ENCODE results near the gene CNIH2. TPM values are rescaled to one million over a fixed set of nuclear protein-coding genes. Genes with fewer than 3 reads are reported as not detected.

The CNIH2 gene
- total RNA-seq, 3 donors from 2014 or later: 1.4 to 1.8 (median 1.7) TPM

GRCh38 chr11:66287211-66287888 lies 9.4 kb downstream of the CNIH2 start:
- no peak for ATAC-seq
- H3K36me3 Mint-ChIP-seq (ENCODE audit: insufficient read depth): peaks cover 2% of the 10 kb centered on the region
- peaks cover 31% of the 10 kb centered on the region for H3K4me1 Mint-ChIP-seq (ENCODE audit: low read depth)

GRCh38 chr11:66287889-66288670 lies 10.1 kb downstream of the CNIH2 start:
- H3K4me3 Mint-ChIP-seq: peak overlapping the region; percentile 94
- no peaks in the 10 kb centered on the region for H3K9me3 Mint-ChIP-seq
- ATAC-seq (no peak), DNase-seq (no peak)
- peaks cover 2% of the 10 kb centered on the region for H3K36me3 Mint-ChIP-seq (ENCODE audit: insufficient read depth)
- H3K27me3 Mint-ChIP-seq (ENCODE audit: low read depth): peaks cover 12% of the 10 kb centered on the region
- H3K4me1 Mint-ChIP-seq (ENCODE audit: low read depth): peaks cover 26% of the 10 kb centered on the region

More at GRCh38 chr11:66287211-66287888, 9.4 kb downstream of the CNIH2 start:
- peaks cover 5% of the 10 kb centered on the region for H3K27me3 Mint-ChIP-seq (ENCODE audit: low read depth)
- DNase-seq: no peak
- no peaks in the 10 kb centered on the region for H3K9me3 Mint-ChIP-seq
- H3K4me3 Mint-ChIP-seq: peak overlapping the region; percentile 94

- Mint-ChIP-seq H3K4me1 (ENCODE audit: low read depth) (peaks cover 24% of the 10 kb centered on the region), H3K4me3 (peak within 1 kb of the TSS; percentile 94), H3K9me3 (no peaks in the 10 kb centered on the region), H3K27me3 (ENCODE audit: low read depth) (peaks cover 17% of the 10 kb centered on the region), H3K36me3 (ENCODE audit: insufficient read depth) (peaks cover 2% of the 10 kb centered on the region)
- DNase-seq: peak; percentile 96
- peak; percentile 94 to 95 for ATAC-seq
These were observed 10.9 kb downstream of the CNIH2 start, which contains the start of gene YIF1A for GRCh38 chr11:66288671-66289547. Gene YIF1A, minus strand, starts transcription at chr11:66289143. Its CDS starts 158 bp downstream, at chr11:66288985.

- H3K27me3 Mint-ChIP-seq (ENCODE audit: low read depth): peaks cover 20% of the 10 kb centered on the region
- peak; percentile 70 to 73 for ATAC-seq
- no peaks in the 10 kb centered on the region for H3K9me3 Mint-ChIP-seq
- H3K4me1 Mint-ChIP-seq (ENCODE audit: low read depth): peaks cover 24% of the 10 kb centered on the region
- peaks cover 2% of the 10 kb centered on the region for H3K36me3 Mint-ChIP-seq (ENCODE audit: insufficient read depth)
- DNase-seq: peak; percentile 71
- peak overlapping the region; percentile 94 for H3K4me3 Mint-ChIP-seq
These were observed 11.8 kb downstream of the CNIH2 start for GRCh38 chr11:66289548-66290329.

GRCh38 chr11:66290330-66290621 lies 12.3 kb downstream of the CNIH2 start:
- no peaks in the 10 kb centered on the region for H3K9me3 Mint-ChIP-seq
- peaks cover 2% of the 10 kb centered on the region for H3K36me3 Mint-ChIP-seq (ENCODE audit: insufficient read depth)
- DNase-seq (no peak), ATAC-seq (no peak)
- H3K4me1 Mint-ChIP-seq (ENCODE audit: low read depth): peaks cover 24% of the 10 kb centered on the region
- peaks cover 20% of the 10 kb centered on the region for H3K27me3 Mint-ChIP-seq (ENCODE audit: low read depth)
- peak overlapping the region; percentile 94 for H3K4me3 Mint-ChIP-seq

- Mint-ChIP-seq H3K27me3 (ENCODE audit: low read depth) (peaks cover 20% of the 10 kb centered on the region), H3K4me1 (ENCODE audit: low read depth) (peaks cover 24% of the 10 kb centered on the region), H3K4me3 (peak overlapping the region; percentile 94), H3K36me3 (ENCODE audit: insufficient read depth) (no peaks in the 10 kb centered on the region), H3K9me3 (no peaks in the 10 kb centered on the region)
- DNase-seq (no peak), ATAC-seq (no peak)
These were observed 13.3 kb downstream of the CNIH2 start for GRCh38 chr11:66291303-66291705.

- Mint-ChIP-seq H3K36me3 (ENCODE audit: insufficient read depth) (no peaks in the 10 kb centered on the region), H3K4me3 (peak within 1 kb of the TSS; percentile 94), H3K9me3 (no peaks in the 10 kb centered on the region), H3K27me3 (ENCODE audit: low read depth) (peaks cover 20% of the 10 kb centered on the region), H3K4me1 (ENCODE audit: low read depth) (peaks cover 24% of the 10 kb centered on the region)
- ATAC-seq (no peak), DNase-seq (no peak)
These were observed 13.9 kb downstream of the CNIH2 start, which contains the start of gene TMEM151A for GRCh38 chr11:66291706-66292542. Gene TMEM151A, plus strand, starts transcription at chr11:66291894. Its CDS starts 120 bp downstream, at chr11:66292014.

GRCh38 chr11:66292543-66293332 lies 14.8 kb downstream of the CNIH2 start:
- no peak for DNase-seq
- H3K4me1 Mint-ChIP-seq (ENCODE audit: low read depth): peaks cover 23% of the 10 kb centered on the region
- no peak for ATAC-seq

GRCh38 chr11:66293352-66293751 lies 15.4 kb downstream of the CNIH2 start:
- Mint-ChIP-seq H3K36me3 (ENCODE audit: insufficient read depth) (no peaks in the 10 kb centered on the region), H3K4me3 (no peak overlapping the region), H3K4me1 (ENCODE audit: low read depth) (peaks cover 23% of the 10 kb centered on the region), H3K9me3 (no peaks in the 10 kb centered on the region), H3K27me3 (ENCODE audit: low read depth) (peaks cover 20% of the 10 kb centered on the region)
- ATAC-seq (no peak), DNase-seq (no peak)

More at GRCh38 chr11:66292543-66293332, 14.8 kb downstream of the CNIH2 start:
- peaks cover 20% of the 10 kb centered on the region for H3K27me3 Mint-ChIP-seq (ENCODE audit: low read depth)
- H3K36me3 Mint-ChIP-seq (ENCODE audit: insufficient read depth): no peaks in the 10 kb centered on the region
- no peaks in the 10 kb centered on the region for H3K9me3 Mint-ChIP-seq
- peak overlapping the region; percentile 19 for H3K4me3 Mint-ChIP-seq

- Mint-ChIP-seq H3K27me3 (ENCODE audit: low read depth) (peaks cover 20% of the 10 kb centered on the region), H3K36me3 (ENCODE audit: insufficient read depth) (no peaks in the 10 kb centered on the region), H3K9me3 (no peaks in the 10 kb centered on the region), H3K4me3 (no peak overlapping the region), H3K4me1 (ENCODE audit: low read depth) (peaks cover 22% of the 10 kb centered on the region)
- ATAC-seq (no peak), DNase-seq (no peak)
These were observed 16.0 kb downstream of the CNIH2 start for GRCh38 chr11:66293777-66294625.

GRCh38 chr11:66294626-66295620 lies 16.9 kb downstream of the CNIH2 start:
- DNase-seq (no peak), ATAC-seq (no peak)
- Mint-ChIP-seq H3K9me3 (no peaks in the 10 kb centered on the region), H3K27me3 (ENCODE audit: low read depth) (peaks cover 20% of the 10 kb centered on the region), H3K4me1 (ENCODE audit: low read depth) (peaks cover 13% of the 10 kb centered on the region), H3K4me3 (no peak overlapping the region), H3K36me3 (ENCODE audit: insufficient read depth) (no peaks in the 10 kb centered on the region)
